ENCODE results near the gene COA1. TPM values are rescaled to one million over a fixed set of nuclear protein-coding genes. Genes with fewer than 3 reads are reported as not detected.
"Not testable (repeated sequence)": the region's sequence is repeated elsewhere in the genome, so short reads cannot be mapped to it uniquely, and the experiment has no call there.

COA1 gene
- polyA plus RNA-seq, 6 donors from 2014 or later = 96.6 to 146 (median 107) TPM

DNA sequence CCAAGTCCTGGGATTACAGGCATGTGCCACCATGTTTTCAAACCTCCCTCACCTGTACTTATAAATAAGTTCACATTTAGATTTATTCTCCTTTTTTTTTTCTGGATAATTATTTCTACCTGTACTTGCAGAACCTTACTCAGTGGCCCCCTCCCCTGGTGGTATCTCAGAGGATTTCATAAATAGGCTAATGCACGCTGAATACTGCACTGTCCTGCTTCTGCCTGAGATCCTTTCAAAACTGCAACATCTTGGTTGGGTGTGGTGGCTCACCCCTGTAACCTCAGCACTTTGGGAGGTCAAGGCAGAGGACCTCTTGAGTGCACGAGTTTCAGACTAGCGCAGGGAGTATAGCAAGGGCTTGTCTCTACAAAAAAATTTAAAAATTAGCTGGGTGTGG lies 24.5 kb upstream of the COA1 start:
- DNase-seq (no peak), ATAC-seq (ENCODE audit: low read depth in 2 of 2) (no peak)
- Mint-ChIP-seq H3K4me1 (peaks cover 8 to 14% (median 8%) of the 10 kb centered on the region in 3 donors), H3K27me3 (peaks cover 17 to 24% (median 19%) of the 10 kb centered on the region in 3 donors), H3K27ac (no peak overlapping the region), H3K9me3 (no peaks in the 10 kb centered on the region), H3K4me3 (no peak overlapping the region), H3K36me3 (no peaks in the 10 kb centered on the region)

DNA sequence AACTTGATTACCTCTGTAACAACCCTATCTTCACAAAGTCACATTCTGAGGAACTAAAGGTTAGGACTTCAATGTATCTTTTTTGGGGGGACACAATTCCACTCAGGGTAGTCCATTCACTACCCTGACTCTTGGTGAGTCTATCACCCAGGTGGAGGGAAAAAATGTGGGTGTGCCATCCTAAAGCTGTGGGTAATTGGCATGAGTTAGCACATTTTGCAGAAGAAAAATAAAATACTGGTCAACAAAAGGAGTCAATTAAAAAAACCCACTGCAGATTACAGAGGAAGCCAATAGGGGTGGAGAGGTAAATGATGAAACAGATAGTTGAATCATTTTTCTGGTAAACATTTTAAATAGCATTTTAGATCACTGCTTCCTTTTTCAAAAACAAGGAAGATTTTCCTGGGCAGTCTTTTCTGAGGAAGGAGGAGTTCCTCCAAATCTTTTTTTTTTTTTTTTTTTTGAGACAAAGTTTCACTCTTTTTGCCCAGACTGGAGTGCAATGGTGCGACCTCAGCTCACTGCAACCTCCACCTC lies 24.0 kb upstream of the COA1 start:
- H3K4me3 Mint-ChIP-seq = peak overlapping the region in 1 of 8 donors; percentile 10

DNA sequence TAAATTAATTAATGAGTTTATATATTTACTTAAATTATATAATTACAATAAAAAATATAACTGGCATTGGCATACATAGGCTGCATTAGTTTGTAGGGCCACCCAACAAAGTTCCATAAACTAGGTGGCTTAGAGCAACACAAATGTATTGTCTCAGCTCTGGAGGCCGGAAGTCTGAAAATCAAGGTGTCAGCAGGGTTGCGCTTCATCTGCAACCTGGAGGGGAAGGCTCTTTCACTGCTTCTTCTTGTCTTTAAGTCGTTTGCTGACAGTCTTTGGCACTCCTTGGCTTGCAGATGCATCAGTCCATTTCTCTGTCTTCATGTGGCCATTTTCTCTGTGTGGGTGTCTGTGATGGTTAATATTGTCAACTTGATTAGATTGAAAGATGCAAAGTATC lies 23.1 kb upstream of the COA1 start:
- DNase-seq = no peak
- Mint-ChIP-seq H3K4me1 (peaks cover under 1 to 6% (median 1%) of the 10 kb centered on the region in 3 donors), H3K27me3 (peaks cover 11 to 17% (median 15%) of the 10 kb centered on the region in 3 donors), H3K36me3 (no peaks in the 10 kb centered on the region), H3K27ac (no peak overlapping the region), H3K9me3 (no peaks in the 10 kb centered on the region), H3K4me3 (peak overlapping the region in 1 of 8 donors; percentile 37)
- ATAC-seq (ENCODE audit: low read depth in 2 of 2) = no peak

More for the DNA sequence above, 24.0 kb upstream of the COA1 start:
- Mint-ChIP-seq H3K27ac (no peak overlapping the region), H3K27me3 (peaks cover 17 to 24% (median 20%) of the 10 kb centered on the region in 3 donors), H3K9me3 (no peaks in the 10 kb centered on the region), H3K4me1 (peaks cover 8 to 14% (median 8%) of the 10 kb centered on the region in 3 donors), H3K36me3 (no peaks in the 10 kb centered on the region)
- no peak for DNase-seq
- no peak for ATAC-seq (ENCODE audit: low read depth in 2 of 2)

DNA sequence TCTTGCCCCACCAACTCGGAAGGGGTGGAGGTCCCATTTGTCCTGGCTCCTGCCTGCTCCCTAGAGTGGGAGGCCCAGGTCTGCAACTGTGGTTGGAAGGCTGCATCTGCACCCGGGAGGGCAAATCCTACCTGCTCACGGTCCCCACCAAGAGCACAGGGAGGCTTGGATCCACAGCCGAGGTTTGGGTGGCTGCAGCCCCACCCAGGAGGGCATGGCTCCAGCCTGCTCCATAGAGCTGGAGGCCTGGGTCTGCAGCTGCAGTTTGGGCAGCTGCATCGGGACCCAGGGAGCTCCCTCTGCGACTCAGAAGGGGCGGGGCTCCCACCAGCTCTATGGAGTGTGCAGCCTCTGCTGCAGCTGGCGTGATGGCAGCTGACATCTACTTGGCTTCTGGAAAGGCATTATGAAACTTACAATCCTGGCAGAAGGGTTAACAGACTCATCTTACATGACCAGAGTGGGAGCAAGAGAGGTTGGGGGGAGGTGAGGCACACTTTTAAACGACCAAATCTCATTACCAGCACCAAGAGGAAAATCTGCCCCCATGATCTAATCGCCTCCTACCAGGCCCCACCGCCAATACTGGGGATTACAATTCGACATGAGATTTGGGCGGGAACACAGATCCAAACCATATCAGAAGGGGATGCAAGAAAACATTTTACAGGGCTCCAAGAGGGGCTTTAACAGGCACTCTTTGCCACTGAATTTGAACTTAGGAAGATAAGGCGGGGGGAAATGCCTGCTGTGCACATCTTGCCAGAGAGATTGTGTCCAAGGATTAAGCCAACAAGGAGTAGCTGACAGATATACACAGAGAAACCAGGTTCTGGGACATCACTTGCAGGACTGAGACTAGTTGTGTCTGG lies 20.9 kb upstream of the COA1 start:
- Mint-ChIP-seq H3K27me3 (peaks cover 17 to 19% (median 18%) of the 10 kb centered on the region in 3 donors), H3K4me1 (no peaks in the 10 kb centered on the region), H3K4me3 (no peak overlapping the region), H3K36me3 (no peaks in the 10 kb centered on the region), H3K9me3 (no peaks in the 10 kb centered on the region), H3K27ac (no peak overlapping the region)
- ATAC-seq (ENCODE audit: low read depth in 2 of 2) (no peak), DNase-seq (no peak)

DNA sequence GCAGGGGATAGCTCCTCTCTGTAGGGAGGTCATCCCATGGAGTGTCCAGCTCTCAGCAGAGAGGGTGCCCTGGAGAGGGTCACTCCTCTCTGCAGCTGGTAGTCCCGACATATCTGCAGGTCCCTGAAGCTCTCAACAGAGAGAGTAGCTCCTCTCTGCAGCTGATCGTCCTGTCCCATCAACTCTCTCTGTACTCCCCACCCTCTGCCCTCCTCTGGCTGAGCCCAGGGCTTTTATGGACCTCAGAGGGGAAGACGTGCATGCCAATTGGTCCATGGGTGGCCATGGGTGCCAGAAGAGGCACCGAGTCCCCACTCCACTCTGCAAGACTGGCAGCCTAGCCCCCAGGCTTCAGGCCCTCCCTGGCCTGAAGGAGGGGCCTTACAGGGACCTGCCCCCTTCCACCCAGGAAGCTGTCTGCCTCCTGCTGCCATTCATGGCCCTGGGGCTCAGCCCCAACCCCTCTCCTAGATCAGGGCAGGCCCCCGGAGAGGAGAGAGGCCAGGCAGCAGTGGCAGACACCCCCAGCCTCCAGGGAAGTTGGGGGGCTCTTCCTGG lies 20.1 kb upstream of the COA1 start:
- no peak overlapping the region for H3K27ac Mint-ChIP-seq
- DNase-seq (no peak), ATAC-seq (ENCODE audit: low read depth in 2 of 2) (no peak)
- no peak overlapping the region for H3K4me3 Mint-ChIP-seq
- H3K27me3 Mint-ChIP-seq = peaks cover 16 to 18% (median 17%) of the 10 kb centered on the region in 3 donors
- no peaks in the 10 kb centered on the region for H3K9me3 Mint-ChIP-seq
- no peaks in the 10 kb centered on the region for H3K4me1 Mint-ChIP-seq
- no peaks in the 10 kb centered on the region for H3K36me3 Mint-ChIP-seq

DNA sequence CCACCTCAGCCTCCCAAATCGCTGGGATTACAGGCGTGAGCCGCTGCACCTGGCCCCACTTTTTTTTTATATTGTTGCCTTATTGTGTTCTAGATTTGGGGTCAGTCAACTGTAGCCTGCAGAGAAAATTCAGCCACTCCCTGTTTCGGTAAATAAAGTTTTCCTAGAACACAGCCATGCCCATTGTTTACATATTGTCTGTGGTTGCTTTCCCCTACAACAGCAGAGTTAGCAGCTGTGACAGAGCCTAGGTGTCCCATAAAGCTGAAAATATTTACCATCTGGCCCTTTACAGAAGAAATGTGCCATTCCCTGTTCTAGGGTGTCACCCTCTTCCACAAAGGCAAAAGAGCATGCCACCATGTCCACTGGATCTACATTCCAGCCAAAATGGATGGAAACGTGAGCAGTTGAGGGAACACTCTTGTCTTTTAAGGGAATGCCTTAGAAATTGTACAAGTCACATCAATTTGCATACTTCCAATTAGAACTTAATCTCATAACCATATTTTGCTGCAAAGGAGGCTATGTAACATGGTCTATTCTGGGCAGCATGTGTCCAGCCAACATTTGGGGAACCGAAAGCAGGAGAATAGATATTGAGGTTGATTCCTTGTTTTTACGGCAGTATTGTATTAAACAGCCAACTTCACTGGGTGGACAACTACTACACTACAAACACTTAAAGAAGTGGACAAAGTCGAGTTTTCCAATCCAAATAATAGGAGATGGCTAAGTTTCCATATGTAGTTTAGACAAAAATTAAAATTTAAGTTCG lies 18.2 kb upstream of the COA1 start:
- Mint-ChIP-seq H3K27ac (no peak overlapping the region), H3K4me3 (no peak overlapping the region), H3K36me3 (no peaks in the 10 kb centered on the region), H3K4me1 (no peaks in the 10 kb centered on the region), H3K9me3 (no peaks in the 10 kb centered on the region), H3K27me3 (peaks cover 16 to 18% (median 17%) of the 10 kb centered on the region in 3 donors)
- DNase-seq (no peak), ATAC-seq (ENCODE audit: low read depth in 2 of 2) (no peak)

DNA sequence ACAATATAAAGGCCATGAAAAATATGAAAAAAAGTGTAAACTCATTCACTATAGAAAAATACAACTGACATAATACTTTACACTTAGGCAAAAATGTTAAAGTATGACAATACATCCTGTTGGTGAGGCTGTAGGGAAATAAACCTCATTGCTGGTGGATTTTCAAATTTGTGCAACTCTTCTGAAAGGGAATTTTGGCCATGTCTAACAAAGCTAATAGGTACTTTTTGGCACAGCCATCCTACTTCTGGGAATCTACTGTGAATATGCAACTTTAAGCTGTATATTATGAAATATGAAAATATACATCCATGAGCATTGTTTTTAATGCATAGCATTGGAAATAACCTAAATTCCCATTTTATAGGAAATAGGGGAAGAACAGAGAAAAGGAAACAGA lies 13.4 kb upstream of the COA1 start:
- Mint-ChIP-seq H3K4me1 (no peaks in the 10 kb centered on the region), H3K36me3 (no peaks in the 10 kb centered on the region), H3K27me3 (peaks cover 7 to 11% (median 10%) of the 10 kb centered on the region in 3 donors), H3K4me3 (no peak overlapping the region), H3K9me3 (no peaks in the 10 kb centered on the region), H3K27ac (no peak overlapping the region)
- DNase-seq (no peak), ATAC-seq (ENCODE audit: low read depth in 2 of 2) (no peak)

DNA sequence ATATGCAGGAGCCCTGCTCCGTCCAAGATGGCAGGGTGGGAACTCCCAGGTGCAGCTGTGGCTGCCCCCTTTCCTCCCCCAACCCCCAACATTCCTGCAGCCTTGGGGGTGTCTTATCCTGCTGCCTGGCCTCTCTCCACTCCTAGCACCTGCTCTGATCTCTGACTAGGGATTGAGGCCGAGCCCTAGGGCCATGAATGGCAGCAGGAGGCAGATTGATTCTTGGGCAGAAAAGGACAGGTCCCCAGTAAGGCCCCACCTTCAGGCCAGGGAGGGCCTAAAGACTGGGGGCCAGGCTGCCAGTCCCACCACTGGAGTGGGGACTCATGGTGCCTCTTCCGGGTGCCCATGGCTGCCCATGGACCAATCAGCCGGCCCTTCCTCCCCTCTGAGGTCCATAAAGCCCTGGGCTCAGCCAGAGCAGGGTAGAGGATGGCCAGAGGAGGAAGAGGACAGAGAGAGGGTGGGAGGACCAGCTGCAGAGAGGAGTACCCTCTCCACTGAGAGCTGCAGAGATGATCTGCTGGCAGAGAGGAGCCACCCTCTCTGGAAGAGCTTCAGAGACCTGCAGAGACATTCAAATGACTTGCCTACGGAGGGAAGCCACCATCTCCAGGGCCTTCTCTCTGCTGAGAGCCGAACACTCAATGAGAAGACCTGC lies 8.3 kb upstream of the COA1 start:
- Mint-ChIP-seq H3K27me3 (peaks cover 4 to 15% (median 14%) of the 10 kb centered on the region in 3 donors), H3K4me1 (no peaks in the 10 kb centered on the region), H3K4me3 (no peak overlapping the region), H3K9me3 (no peaks in the 10 kb centered on the region), H3K27ac (no peak overlapping the region), H3K36me3 (no peaks in the 10 kb centered on the region)
- ATAC-seq (ENCODE audit: low read depth in 2 of 2) (no peak), DNase-seq (no peak)

DNA sequence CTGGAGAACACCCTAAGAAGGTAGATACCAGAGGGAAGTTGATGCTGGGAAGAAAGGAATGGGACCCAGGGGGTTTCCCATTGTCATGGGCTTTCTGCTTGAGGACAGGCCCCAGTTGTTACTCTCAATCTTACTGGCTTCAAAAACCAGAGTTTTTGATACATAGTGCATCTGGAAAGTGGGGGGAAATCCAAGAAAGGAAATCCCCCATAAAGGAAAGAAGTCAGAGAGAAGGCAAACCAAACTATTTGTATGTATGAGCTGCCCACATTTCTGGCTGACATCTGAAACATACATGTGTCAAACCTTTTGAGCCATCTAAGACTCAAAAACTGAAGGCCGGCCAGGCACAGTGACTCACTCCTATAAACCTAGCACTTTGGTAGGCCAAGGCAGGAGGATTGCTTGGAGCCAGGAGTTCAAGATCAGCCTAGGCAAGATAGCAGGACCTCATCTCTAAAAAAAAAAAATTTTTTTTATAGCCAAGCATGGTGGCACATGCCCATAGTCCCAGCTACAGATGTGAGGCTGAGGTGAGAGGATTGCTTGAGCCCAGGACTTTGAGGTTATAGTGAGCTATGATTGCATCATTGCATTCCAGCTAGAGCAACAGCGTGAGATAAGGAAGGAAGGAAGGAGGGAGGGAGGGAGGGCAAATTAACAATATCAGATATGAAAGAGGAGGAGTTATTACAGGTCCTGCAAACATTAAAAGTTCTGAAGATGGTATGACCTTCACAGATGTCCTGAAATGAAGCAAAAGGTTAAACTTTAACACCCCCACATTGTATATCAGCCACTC lies 6.7 kb upstream of the COA1 start:
- Mint-ChIP-seq H3K27me3 (peaks cover 4 to 15% (median 14%) of the 10 kb centered on the region in 3 donors), H3K36me3 (no peaks in the 10 kb centered on the region)
- ATAC-seq (ENCODE audit: low read depth in 2 of 2) = peak in 1 of 2 donors; percentile 12

DNA sequence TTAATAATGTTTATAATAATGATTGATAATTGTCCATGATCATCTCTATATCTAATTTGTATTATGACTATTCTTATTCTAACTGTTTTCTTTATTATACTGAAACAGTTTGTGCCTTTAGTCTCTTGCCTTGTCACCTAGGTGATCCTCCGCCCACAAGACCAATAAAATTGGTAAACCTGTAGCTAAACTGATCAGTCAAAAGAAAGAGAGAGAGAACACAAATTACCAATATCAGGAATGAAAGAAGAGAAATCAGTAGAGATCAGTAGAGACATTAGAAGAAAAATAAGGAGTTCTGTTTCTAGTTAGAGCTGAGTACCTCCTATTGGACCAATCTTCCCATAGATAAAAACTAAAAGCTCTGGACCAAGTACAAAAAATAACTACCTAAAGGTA lies 6.1 kb upstream of the COA1 start:
- Mint-ChIP-seq H3K4me3 (no peak overlapping the region), H3K36me3 (no peaks in the 10 kb centered on the region), H3K27me3 (peaks cover 4 to 15% (median 14%) of the 10 kb centered on the region in 3 donors), H3K9me3 (no peaks in the 10 kb centered on the region), H3K27ac (no peak overlapping the region), H3K4me1 (no peaks in the 10 kb centered on the region)
- no peak for DNase-seq
- ATAC-seq (ENCODE audit: low read depth in 2 of 2) = no peak

More for the DNA sequence above, 6.7 kb upstream of the COA1 start:
- no peak overlapping the region for H3K27ac Mint-ChIP-seq
- DNase-seq = no peak
- H3K9me3 Mint-ChIP-seq = no peaks in the 10 kb centered on the region
- no peaks in the 10 kb centered on the region for H3K4me1 Mint-ChIP-seq
- H3K4me3 Mint-ChIP-seq = no peak overlapping the region

DNA sequence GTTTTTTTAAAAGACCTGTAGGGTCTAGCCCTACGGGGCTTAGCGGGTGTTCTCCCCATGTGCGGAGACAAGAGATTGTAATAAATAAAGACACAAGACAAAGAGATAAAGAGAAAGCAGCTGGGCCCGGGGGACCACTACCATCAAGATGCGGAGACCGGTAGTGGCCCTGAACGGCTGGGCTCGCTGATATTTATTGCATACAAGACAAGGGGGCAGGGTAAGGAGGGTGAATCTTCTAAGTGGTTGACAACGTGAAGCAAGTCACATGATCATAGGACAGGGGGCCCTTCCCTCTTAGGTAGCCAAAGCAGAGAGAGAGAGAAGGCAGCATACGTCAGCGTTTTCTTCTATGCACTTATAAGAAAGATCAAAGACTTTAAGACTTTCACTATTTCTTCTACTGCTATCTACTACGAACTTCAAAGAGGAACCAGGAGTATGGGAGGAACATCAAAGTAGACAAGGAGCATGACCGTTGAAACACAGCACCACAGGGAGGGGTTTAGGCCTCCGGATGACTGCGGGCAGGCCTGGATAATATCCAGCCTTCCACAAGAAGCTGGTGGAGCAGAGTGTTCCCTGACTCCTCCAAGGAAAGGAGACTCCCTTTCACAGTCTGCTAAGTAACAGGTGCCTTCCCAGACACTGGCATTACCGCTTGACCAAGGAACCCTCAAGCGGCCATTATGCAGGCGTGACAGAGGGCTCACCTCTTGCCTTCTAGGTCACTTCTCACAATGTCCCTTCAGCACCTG lies 5.4 kb upstream of the COA1 start:
- peak overlapping the region in 1 of 8 donors; percentile 31 for H3K4me3 Mint-ChIP-seq
- ATAC-seq (ENCODE audit: low read depth in 2 of 2); H3K27ac Mint-ChIP-seq; DNase-seq; H3K36me3 Mint-ChIP-seq; H3K9me3 Mint-ChIP-seq; H3K4me1 Mint-ChIP-seq: not testable (repeated sequence)
- H3K27me3 Mint-ChIP-seq = peaks cover 4 to 15% (median 14%) of the 10 kb centered on the region in 3 donors

DNA sequence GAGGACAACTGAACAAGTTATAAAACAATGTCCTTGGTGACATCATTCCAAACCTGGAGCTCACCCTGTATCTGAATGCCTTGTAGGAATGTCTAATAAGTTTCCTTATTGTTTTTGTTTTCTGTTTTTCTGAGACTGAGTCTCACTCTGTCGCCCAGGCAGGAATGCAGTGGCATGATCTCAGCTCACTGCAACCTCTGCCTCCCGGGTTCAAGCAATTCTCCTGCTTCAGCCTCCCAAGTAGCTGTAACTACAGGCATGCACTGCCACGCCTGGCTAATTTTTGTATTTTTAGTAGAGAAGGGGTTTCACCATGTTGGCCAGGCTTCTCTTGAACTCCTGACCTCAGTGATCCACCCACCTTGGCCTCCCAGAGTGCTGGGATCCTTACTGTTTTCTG lies 2.2 kb upstream of the COA1 start:
- peaks cover 15 to 29% (median 19%) of the 10 kb centered on the region in 3 donors for H3K4me1 Mint-ChIP-seq
- peak overlapping the region in 1 of 6 donors; percentile 42 for H3K27ac Mint-ChIP-seq
- H3K9me3 Mint-ChIP-seq; H3K36me3 Mint-ChIP-seq; H3K27me3 Mint-ChIP-seq; DNase-seq; ATAC-seq (ENCODE audit: low read depth in 2 of 2): not testable (repeated sequence)
- H3K4me3 Mint-ChIP-seq = peak overlapping the region in 2 of 8 donors; percentile 50 to 99

All from naive B cell (primary cell).